ENCODE results near the gene SQSTM1.
A peak's percentile ranks its signal among the peaks of the same experiment; 100 is the strongest.

The SQSTM1 gene

DNA sequence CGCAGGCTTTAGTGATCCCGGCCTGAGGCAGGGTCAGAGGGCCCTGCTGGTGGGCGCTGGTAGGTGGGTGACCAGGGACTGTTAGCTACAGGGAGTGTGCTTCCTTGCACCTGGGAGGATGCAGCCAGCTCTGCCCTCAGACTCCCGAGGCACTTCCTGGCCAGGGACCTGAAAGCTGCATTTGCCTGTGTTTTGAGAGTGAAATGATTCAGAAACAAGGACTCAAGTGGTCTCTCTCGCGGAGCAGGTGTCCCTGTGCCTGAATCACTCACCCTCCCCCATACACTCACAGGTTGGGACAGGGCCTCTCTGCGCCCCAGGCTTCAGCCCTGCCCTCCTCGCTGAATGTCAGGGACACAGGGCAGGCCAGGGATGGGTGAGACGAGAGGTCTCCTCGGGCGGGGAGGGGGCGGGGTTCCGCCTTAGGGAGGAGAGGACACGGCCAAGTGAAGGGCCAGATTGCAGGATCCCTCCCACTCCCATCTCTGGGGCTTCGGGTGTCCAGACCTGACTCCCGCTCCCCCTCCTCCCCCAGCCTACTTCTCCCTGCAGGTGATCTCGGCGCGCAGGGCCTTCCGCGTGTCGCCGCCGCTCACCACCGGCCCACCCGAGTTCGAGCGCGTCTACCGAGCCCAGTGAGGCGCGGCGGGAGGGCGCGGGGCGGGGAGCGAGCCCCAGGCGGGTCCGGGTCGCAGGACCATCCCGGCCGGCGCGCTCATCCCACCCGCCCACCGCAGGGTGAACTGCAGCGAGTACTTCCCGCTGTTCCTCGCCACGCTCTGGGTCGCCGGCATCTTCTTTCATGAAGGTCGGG, 25.4 kb upstream of the SQSTM1 start:
- DNase-seq, result peak; percentile 79

DNA sequence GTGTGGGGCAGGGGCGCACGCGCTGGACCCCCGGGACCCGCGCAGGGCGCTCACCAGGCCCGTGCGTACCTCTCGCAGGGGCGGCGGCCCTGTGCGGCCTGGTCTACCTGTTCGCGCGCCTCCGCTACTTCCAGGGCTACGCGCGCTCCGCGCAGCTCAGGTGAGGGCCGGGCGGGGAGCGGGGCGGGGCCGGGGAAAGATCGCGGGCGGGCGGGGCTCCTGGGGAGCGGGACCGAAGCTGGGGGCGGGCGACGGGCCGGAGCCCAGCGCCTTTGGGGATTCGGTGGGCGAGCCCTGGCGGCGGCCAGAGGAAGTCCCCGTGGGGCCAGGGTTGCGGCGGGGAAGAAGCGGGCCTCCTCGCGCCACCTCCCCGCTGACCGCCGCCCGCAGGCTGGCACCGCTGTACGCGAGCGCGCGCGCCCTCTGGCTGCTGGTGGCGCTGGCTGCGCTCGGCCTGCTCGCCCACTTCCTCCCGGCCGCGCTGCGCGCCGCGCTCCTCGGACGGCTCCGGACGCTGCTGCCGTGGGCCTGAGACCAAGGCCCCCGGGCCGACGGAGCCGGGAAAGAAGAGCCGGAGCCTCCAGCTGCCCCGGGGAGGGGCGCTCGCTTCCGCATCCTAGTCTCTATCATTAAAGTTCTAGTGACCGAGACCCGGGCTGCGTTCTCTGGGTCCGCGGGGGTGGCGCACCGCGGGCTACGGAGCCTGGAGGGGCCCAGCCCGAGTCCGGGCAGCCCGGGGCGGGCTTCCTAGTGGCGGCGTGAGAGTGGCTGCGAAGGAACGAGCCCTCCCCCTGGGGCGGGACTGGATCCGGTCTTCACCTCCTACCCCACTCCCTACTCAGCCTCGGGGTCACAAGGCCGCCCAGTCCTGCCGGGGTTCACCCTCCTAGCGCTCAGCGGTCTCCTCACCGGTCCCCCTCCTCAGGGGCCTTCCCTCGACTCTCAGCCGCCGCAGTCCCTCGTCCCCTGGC, 24.6 kb upstream of the SQSTM1 start:
- DNase-seq, result peak; percentile 97

GRCh38 chr5:179796877-179797608, 23.7 kb upstream of the SQSTM1 start:
- DNase-seq, result no peak

DNA sequence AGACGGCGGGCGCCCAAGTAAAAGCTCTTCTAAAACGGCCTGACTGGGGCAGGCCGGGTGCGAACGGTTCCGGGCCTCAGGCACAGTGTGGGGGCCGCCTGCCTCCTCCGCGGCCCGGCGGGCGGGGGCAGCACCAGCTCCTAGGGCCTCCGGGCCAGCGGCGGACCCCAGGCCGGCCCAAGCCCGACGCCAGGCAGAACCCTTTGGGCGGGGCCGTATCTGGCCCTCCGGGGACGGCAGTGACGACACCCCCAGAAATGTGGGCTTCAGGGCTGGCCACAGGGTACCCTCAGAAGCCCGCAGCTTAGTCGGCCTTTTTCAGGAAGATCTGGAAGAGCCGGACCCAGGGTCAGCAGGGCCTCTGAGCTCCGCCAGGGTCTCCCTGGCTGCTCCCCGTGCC, 23.0 kb upstream of the SQSTM1 start:
- no peak for DNase-seq

DNA sequence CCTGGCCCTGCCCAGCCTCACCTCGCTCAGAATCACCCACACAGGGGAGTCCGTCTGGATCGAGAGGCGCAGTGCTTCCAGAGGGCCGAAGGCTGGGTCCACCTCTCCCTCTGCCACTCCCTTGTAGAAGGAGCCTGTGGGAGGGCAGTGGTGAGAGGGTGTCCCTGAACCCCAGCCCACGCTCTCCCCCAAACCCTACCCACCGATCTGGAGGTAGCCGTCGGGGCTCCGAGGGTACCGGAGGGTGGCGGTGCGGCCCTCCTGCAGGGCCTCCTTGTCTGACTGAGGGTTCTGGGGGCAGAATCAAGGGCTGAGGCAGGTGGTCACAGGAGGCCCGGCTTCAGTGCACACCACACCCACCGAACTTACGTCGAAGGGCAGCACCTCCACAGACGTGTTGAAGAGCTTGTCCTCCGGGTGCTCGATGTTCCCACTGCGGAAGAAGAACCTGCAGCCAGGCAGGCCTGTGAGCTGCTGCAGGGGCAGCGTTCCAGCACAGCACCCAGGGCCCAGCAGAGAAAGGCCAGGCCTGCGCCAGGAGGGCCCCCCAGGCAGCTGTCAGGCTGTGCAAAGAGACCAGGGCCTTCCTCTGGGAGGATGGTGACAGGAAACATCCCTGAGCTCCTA, 22.4 kb upstream of the SQSTM1 start:
- DNase-seq, result no peak

GRCh38 chr5:179798771-179799643, 21.7 kb upstream of the SQSTM1 start:
- no peak for DNase-seq

DNA sequence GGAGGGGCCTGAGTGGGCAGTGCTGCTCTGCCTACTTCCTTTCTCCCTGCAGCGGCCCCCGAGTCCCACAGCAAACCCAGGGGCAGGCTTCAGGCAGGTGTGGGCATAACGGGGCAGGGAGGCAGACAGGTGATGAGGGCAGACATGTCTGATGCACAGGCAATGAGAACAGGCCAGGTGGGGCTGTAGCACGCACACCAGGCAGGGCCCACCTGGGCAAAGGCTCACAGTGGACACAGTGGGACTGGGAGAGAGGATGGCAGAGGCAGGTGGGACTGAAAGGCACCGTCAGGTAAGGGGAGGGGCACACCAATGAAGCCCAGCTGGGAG, 21.1 kb upstream of the SQSTM1 start:
- no peak for DNase-seq

GRCh38 chr5:179800071-179800695, 20.5 kb upstream of the SQSTM1 start:
- no peak for DNase-seq

DNA sequence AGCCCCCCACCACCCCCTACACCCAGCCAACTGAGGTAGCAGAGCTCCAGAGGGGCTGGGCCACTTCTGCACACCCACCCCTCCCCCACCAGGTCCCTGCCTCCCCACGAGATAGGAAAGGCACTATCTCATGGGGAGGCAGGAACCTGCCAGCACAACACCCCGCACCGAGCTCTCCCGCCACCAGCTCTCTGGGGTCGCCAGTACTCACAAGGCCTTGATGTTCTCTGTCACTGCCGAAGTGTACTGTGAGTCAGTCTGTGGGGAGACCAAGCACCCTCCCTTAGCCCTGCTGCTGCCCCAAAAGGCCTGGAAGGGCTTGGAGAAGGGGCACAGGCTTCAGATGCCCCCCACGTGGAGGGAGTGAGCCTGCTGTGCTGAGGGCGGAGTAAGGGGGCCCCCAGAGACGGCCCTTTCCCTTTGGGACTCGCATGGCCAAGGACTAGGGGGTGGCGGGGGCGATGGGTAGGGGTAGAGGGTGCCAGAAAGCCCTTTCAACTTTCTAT, 20.0 kb upstream of the SQSTM1 start:
- DNase-seq, result no peak

DNA sequence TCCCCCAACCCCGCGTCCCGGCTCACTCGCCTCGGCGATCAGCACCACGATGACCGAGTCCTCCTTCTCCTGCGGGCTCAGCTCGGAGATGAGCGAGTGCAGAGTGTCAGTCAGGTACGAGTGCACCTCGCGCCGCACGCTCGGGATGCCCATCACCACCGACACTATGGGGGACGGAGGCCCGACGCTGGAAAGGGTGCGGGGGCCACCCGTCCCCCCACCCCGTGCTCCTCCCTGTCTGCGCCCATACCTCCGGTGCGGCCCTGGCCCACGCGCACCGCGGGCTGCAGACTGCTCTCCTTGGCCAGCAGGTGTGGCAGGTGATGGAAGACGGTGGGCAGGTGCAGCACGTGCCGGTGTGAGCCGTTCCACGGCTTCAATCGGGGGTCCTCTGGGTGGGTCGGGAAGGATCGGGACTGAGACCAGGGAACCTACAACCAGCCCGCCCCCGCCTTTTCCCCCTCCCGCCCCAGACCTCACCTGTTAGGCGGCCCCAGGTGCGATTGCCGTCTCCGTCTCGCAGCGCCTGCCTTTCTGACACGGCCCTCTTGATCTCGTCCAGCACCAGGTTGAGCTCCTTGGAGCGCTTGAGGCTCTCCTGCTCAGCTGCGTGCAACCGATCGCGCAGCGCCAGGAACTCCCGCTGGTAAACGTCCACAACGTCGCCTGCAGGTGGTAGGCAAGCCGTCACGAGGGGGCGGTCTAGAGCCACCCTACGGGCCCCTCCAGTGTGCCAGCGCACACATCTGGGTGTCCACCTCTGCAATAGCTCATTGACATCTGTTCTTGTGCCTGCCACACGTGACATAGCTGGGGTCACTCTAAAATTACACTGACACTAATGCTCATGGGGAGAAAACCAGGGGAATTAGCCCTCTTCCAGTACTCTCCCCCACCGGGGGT, 19.1 kb upstream of the SQSTM1 start:
- DNase-seq, result peak; percentile 34

DNA sequence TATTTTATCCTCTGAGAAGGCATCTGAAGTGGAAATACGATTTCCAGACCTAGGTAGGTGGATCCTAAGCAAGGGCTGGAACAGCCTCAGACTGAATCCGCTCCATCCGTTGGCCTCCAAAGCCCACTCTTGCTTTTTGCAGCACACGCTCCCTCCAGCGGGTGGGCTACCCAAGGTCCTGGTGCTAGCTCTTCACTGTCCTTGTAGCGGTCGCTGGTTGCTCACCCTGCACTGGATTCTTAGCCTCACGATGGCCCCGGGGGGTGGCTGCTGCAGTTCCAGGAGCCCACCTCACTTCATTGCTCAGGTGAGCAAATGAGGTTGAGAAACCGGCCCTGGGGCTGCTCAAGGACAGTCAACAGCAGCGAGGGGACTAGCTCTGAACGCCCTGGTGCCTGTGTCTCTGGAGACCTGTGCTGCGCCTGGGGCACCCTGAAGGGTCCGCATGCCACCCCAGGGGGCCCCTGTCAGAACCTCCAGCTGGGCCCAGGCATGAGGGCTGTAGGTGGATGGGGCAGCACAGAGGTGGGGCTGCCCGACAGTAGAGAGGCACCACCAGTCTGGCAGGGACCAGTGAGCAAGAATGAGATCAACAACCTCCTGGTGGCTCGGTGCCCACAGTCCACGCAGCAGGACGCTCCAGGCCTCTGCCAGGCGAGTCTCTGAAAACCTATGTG, 18.4 kb upstream of the SQSTM1 start:
- DNase-seq, result peak; percentile 42

DNA sequence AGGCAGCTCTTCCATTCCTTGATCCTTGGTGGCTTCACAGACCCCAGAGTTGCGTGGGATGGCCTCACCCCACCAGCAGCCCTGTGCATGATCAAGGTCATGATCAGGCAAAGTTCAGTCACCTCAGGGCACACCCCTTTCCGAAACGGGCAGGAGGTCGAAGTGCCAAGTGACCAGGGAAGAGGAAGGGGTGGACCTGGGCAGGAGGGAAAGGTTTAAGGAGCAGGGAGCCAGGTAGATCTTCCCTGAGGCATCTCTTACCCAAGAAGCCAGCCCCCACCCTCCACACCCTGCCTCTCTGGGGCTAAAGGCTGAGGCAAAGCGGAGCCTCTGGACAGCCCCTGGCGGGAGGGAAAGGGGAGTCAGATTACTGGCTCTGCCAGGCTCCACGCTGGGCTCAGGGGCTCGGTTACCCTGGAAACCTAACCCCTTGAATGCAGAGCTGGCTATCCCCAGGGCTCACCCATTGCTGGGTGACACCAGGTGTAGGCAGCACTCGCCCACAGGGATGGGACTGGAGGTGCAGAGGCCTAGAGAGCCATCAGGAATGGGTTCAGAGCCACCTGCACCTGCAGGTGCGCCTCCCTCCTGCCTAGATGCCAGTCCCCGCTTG, 17.6 kb upstream of the SQSTM1 start:
- DNase-seq, result peak; percentile 97

DNA sequence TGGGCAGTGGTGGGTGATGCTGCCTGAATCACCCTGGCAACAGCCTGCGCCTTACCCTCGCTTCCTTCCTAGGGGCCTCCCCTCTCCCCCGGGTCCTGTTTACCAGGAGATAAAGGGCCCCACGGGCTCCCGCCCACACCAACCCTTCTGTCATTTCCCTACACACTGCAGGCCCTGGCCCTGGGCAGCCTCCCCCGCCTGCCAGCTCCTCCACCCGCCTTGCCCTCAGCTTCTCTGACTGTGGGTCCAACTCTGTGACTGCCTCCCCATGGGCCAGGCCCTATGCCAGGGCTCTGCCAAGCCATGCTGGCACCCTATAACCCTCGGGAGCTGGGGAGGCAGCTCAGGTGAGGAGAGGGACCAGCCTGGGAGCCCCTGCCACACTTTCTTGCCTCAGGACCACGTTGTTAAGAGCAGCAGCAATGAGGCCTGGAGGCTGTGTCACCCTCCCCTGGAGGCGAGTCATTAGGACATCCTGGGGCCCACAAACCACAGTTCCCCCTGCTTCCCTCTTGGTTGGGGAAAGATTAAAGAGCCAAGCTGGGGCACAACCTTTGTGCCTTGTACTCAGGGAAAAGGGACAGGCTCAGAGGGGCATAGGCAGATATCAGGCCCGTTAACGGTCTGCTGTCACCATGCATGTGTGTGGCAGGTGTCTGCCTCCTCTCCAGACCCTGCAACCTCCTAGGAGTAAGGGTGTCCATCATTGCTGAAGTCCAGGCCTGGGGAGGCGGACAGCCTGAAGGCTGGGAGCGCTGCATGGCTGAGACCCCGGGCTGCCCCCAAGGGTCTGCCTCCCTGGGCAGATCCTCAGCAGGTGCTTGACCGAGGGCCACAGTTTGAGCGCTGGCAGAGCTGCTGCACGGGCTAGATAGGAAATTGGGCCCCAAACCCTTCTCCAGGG, 16.8 kb upstream of the SQSTM1 start:
- DNase-seq, result peak; percentile 92

DNA sequence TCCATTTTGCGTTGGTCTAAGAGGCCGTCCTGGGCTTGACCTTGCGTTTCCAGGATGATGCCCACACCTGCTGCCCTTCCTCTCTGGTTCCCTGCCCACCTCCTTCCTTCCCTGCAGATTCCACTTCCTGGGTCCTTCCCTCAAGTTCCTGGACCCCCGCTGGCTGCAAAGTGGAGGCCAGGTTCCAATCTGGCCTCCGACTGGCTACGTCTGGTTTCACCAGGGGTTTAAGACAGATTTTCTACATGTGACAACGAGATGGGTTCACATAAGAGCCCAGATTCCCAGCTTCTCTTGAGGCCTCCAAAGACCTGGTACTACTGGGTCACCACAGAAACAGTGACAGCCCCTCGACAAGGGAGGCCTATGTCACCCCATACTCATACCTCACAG, 16.2 kb upstream of the SQSTM1 start:
- DNase-seq, result peak; percentile 46

DNA sequence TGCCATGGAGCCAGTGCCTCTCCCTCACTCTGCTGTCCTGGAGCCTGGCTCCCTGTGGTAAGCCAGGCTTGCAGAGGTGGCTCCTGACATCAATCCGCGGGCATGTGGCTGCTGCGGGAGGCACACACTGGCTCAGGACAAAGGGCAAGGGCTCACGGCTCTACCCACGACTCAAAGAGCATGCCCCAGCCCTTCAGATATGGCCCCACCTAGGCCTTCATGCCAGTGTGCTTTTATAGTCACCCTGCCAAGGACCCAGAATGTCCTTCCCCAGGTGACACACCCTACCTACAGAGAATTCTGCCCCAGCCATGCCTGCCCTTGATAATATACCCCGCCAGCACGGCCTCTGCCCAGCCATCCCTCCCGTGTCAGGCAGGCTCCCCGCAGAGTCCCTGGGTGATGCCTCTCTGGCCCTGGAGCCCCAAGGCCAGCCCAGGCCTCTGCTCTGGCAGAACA, 15.6 kb upstream of the SQSTM1 start:
- peak; percentile 44 for DNase-seq

- DNase-seq, result peak; percentile 61
Measured at GRCh38 chr5:179805529-179806249, 15.0 kb upstream of the SQSTM1 start.
